ENCODE data around the gene EEF2.

GRCh38 chr19:4032436-4032835 lies 47.2 kb upstream of the EEF2 start:
- TF ChIP-seq, protein P1, sequence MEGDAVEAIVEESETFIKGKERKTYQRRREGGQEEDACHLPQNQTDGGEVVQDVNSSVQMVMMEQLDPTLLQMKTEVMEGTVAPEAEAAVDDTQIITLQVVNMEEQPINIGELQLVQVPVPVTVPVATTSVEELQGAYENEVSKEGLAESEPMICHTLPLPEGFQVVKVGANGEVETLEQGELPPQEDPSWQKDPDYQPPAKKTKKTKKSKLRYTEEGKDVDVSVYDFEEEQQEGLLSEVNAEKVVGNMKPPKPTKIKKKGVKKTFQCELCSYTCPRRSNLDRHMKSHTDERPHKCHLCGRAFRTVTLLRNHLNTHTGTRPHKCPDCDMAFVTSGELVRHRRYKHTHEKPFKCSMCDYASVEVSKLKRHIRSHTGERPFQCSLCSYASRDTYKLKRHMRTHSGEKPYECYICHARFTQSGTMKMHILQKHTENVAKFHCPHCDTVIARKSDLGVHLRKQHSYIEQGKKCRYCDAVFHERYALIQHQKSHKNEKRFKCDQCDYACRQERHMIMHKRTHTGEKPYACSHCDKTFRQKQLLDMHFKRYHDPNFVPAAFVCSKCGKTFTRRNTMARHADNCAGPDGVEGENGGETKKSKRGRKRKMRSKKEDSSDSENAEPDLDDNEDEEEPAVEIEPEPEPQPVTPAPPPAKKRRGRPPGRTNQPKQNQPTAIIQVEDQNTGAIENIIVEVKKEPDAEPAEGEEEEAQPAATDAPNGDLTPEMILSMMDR (conservative IDR thresholded peaks at IDR 0.05; ENCODE audit: low read depth, low read length) = no peak
- TF ChIP-seq EZH2phosphoT487 (IDR thresholded peaks at IDR 0.05; ENCODE audit: borderline replicate concordance, low read length) = no peak

All from PC-3 (cell line).